Putamen (tissue), 1 donor: ENCODE data around the gene OR5A2.
"Not testable (repeated sequence)": the region's sequence is repeated elsewhere in the genome, so short reads cannot be mapped to it uniquely, and the experiment has no call there.

Source experiments
- DNase-seq: peaks from one replicate; pipeline ENCODE4 v3.0.0-alpha.2; 2016; ENCODE audit warnings: low spot score

OR5A2 gene, protein sequence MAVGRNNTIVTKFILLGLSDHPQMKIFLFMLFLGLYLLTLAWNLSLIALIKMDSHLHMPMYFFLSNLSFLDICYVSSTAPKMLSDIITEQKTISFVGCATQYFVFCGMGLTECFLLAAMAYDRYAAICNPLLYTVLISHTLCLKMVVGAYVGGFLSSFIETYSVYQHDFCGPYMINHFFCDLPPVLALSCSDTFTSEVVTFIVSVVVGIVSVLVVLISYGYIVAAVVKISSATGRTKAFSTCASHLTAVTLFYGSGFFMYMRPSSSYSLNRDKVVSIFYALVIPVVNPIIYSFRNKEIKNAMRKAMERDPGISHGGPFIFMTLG

DNA sequence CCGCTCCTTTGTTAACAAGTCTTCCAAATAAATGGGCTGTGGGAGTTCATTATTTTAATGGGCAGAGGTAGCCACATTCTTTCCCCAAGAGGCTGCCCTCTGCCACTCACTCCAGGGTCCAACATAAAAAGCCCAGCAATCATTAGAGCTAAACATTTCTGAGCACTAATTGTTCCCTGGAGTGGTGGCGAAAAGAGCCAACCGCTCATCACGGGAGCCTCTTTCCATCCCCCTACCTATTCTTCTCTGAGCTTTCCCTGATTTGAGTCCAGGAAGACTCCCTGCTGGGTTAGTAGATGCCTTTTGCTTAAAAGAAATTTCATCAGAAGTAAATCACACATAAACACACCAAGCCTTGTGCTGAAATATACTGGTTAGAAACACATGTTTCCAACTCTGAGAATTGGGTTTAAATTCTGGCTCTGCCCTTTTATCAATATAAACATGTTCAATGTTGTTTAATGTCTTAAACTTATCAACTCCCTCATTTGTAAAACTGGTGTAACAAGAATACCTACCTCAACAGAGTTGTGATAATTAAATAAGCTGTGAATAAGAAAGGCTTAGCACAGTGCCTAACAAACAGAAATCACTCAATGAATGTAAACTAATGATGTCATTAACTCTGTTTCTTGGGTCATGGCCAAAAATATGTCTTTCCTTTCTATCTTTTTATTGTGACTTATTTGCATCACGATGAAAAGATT, at the start of gene OR5A2:
Gene OR5A2, minus strand, starts transcription at position 53 of the 707 bp plus-strand sequence. CDS start 3,460 bp downstream, outside the sequence.
- DNase-seq: no peak

DNA sequence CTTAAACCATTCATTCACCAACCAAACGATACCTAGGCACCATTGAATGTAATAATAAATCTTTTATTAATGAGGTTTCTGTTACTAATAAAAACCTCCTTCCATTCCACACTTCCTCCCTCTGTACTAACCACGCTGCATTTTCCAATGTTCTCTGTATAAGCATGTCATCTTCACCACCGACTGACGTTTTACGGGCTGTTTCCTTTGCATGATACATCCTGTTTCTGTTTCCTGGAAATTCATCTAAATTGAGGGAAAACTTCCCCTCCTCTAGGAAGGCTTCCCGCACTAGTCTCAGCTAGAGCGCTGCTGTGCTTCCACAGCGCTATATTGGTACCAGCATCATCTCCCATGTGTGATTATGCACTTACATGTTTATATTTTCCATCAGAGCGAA, 49.0 kb upstream of the OR5A2 start:
- no peak for DNase-seq

DNA sequence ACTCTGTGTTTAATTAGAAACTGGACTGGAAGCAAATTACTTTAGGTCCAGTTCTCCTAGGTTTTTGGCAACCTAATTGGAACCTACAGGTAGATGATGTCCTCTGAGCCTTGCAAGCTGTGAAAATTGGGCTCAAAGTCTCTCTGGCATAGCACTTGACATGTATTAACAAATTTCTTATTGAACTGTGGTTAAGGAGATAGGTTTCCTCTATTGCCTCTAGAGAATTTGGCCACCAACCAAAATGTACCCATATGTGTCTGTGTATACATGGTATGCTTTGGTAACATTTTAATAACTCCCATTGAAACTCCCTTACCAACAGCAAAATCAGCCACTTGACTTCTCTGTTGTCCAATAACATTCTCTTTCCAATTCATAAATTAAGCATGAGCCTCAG, 46.8 kb upstream of the OR5A2 start, which contains the start of gene OR4D10:
Gene OR4D10, plus strand, starts transcription at position 301 of the 400 bp plus-strand sequence. CDS start 4,115 bp downstream, outside the sequence.
- no peak for DNase-seq

DNA sequence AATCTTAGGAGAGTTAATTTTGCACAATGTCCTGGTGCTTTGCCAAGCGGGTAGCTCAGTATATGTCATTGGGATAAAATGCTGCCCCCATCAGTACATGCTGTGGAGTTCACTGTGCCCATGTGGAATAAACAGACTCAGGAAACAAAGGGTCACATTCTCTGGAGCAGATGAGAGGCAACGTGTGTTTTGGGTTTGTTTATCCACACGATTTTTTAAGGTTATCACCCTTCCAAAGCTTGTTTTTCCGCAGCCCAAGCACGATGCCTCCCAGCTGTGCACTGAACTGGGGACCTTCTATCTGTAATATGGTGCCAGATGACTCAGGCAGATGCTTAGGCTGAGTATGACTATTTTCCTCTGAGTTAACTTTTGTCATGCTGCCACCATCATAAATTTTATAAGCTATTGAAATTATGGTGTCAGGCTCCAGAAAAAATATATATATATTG, 37.0 kb upstream of the OR5A2 start:
- DNase-seq: no peak

DNA sequence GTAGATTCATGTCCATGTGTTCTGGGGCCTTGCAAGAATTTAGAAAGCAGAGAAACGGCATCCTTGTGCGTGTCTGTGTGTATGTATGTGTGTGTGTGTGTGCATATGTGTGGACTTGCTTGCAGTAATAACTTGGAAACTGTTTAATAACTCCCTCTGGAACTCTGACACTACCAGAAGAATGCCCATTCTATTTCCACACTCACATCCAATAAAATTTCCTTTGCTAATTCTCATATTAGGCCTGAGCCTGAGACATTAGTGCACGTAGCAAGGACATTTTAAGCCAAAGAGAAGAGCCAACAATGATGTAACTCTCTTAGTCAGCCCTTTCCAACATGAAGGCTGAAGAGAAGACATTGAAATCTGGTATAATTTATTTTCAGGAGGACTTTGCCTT, 33.7 kb upstream of the OR5A2 start:
- no peak for DNase-seq

DNA sequence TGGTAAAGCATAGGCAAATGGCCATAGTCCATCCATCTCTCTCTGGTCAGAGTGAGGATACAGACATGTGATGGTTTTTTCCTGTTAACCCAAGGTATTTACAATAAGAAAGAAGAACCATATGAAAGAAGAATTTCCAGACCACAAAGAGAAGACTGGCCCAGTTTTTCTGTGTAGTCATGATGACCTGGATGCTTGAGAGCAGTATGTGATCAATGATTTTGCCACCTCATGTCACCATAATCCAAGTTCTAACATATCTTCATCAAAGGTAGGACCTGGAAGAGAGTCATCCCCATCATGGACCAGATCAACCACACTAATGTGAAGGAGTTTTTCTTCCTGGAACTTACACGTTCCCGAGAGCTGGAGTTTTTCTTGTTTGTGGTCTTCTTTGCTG, 30.4 kb upstream of the OR5A2 start, which contains the start of gene OR4D6:
Gene OR4D6, plus strand, starts transcription at position 301 of the 400 bp plus-strand sequence. Its CDS starts 0 bp downstream, at position 301.
- no peak for DNase-seq

DNA sequence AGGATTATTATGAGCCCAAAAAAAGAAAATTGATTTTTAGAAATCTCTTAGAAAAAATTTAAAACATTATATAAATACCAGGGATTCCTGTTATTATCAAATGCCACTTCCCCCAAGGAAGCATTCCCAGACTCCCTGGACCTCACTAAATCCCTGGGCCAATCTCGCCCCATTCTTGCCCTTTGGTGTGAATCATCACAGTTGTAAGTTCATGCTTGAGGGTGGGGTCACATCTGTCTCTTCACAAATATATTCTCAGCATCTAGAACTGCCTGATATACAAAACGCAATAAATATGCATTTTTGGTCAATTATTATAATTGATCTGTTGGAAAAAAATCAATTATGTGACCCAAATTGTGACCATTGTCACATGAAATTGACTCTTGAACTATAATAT, 22.3 kb upstream of the OR5A2 start:
- no peak for DNase-seq

DNA sequence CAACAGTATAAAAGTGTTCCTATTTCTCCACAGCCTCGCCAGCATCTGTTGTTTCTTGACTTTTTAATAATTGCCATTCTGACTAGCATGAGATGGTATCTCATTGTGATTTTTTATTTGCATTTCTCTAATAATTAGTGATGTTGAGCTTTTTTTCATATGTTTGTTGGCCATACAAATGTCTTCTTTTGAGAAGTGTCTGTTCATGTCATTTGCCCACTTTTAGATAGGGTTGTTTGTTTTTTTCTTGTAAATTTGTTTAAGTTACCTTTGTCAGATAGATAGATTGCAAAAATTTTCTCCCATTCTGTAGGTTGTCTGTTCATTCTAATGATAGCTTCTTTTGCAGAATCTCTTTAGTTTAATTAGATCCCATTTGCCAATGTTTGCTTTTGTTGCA, 19.4 kb upstream of the OR5A2 start:
- not testable (repeated sequence) for DNase-seq

DNA sequence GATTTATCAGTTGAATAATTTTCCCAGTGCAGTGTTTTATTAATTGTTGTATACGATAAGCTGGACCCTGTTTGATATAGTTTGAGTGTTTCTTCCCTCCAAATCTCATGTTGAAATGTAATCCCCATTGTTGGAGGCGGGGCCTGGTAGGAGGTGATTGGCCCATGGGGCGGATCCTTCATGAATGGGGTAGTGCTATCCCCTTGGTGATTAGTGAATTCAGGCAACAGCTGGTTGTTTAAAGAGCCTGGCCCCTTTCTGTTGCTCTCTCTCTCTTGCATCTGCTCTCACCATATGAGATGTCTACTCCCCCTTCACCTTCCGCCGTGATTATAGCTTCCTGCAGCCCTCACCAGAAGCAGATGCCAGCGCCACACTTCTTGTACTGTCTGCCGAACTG, 11.6 kb upstream of the OR5A2 start:
- no peak for DNase-seq

DNA sequence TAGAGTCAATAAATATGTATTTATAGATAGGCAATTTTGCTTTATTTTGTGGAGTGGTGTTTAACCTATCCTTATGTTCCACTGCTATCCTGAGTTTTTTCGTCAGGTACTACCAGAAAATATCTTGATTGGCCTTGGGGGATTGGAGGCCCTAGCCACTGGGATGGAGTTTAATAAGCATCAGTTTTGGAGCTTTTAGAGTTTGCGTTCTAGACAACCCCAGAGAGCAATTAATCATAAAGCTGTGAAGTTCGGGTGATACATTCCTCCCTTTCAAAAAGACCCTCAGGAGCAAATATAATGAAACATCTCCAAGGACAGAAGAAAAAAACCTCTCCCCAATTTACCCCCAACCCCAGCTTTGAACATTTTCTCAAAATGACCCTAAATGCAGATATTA, 10.0 kb upstream of the OR5A2 start, which contains the start of gene OR5A1:
Gene OR5A1, plus strand, starts transcription at position 301 of the 400 bp plus-strand sequence. CDS start 6,700 bp downstream, outside the sequence.
- DNase-seq: no peak

DNA sequence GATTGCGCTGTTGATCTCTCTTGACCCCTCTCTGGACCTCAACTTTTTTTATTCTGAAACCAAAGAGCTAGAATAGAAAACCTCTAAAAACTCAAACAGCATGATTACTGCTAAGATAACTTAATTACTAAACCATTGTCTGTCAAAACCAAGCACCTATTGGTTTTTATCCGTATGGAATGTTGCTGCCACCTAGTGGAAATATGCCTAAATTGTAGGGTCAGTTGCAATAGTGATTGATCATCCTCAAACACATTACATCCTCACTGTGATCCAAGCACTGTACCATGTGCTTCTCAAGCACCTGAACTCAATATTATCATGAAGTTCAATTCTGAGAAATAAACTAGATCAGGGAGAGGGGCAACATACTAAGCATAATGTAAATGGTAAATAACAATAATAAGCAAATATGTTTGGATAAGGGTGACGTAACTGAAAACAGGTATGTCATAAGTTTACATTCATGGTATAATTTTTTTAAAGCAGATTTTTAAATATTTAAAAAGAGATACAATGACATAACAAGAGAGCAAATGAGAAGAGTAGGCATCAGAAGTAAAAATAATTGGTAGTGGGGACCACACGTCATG, 3.8 kb upstream of the OR5A2 start:
- no peak for DNase-seq

DNA sequence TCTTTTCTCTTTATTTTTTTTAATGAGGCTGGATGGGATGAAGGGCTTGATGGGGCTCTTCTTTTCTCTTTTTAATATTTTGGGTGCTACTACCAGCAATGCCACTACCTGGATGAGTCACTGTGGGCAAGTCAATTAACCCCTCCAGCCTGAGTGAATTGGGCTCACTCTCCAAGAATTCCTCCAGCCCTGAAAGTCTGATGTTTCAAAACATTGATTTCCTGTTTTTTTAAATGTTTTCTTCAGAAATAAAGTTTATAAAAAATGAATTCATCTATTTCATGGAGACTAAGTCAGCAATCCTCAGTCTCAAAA, 812 bp upstream of the OR5A2 start:
- DNase-seq: no peak

DNA sequence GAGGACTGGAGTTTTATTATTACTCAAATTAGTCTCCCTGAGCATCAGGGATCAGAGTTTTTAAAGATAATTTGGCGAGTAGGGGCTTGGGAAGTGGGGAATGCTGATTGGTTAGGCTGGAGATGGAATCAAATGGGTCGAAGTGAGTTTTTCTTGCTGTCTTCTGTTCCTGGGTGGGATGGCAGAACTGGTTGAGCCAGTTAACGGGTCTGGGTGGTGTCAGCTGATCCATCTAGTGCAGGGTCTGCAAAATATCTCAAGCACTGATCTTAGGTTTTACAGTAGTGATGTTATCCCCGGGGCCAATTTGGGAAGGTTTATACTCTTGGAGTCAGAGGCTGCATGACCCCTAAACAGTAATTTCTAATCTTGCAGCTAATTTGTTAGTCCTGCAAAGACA, 1.1 kb downstream of the OR5A2 start:
- DNase-seq: no peak

DNA sequence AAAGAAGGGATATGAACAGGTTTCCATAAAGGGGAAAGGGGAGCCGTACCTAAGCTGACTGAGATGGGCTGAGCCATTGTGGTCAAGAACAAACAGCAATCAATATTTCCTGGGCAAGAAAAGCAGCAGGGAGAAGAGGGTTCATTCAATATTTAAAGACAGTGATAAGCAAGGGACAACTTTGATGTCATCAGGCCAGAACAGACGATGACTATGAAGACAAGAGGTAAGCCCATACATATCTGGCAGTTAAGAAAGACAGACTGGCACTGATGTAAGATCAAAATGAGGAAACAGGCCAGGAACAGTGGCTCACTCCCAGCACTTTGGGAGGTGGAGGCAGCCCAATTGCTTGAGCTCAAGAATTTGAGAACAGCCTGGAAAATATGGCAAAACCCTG, 2.4 kb downstream of the OR5A2 start:
- no peak for DNase-seq

DNA sequence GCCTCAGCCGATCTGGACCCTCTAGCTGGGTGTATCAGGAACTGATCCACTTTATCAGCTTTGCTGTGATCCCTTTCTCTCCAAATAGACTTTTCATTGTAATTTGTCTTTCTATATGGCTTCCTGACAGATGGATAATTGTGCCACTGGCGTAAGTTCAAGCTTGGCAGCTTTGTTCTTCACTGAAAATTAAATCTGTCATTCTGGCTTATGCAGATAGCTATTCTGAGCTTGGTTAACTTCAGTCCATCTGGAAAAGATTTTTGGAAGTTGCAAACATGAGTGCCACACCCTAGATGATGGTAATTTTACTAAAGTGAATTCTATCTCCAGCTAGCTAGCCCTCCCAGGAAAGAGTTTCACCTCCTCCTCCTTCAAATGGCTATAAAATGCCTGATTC, 8.1 kb downstream of the OR5A2 start:
- no peak for DNase-seq

DNA sequence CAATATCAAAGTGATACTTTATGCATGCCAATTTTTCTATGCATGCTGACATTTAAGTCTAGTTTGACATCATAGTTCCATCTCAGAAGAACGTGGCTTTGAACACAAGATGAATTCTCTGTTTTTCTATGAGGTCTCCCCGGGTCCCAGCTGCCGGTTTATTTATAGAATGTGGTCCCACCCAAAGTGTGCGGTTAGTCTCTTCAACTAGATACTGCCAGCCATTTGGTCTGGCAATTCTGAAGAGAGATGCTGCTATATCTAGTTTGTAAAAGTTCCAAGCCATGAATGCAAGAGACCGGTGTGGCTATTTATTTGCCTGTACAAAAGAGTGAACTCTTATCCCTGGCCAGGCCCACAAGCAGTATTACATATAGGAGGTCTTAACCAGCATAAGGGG, 9.2 kb downstream of the OR5A2 start:
- no peak for DNase-seq

DNA sequence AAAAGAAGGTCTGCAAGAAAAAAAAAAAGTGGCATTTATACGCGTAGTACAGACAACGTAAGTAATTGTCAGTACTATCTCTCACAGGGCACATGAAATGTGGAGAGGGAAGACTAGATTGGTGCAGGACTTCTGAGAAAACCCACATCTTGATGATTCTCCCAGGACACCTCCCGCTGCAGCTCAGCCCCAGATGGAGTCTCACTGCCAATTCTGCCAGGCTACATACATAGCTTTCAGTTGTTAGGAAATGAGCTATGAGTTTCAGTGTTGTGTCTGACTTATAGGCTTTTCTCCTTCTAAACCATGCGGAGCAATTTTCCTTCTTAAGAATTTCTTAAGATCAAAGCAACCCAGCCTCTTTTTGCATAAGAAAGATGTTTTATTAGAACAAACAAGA, 9.6 kb downstream of the OR5A2 start:
- DNase-seq: no peak

DNA sequence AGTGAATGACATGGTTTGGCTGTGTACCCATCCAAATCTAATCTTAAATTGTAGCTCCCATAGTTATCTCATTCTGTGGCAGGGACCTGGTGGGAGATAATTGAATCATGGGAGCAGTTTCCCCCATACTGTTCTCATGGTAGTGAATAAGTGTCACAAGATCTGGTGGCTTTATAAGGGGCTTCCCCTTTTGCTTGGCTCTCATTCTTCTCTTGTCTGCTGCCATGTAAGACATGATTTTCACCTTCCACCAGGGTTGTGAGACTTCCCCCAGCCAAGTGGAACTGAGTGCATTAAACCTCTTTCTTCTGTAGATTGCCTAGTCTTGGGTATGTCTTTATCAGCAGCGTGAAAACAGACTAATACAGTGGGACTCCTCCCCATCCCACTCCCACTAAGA, 11.1 kb downstream of the OR5A2 start:
- no peak for DNase-seq

DNA sequence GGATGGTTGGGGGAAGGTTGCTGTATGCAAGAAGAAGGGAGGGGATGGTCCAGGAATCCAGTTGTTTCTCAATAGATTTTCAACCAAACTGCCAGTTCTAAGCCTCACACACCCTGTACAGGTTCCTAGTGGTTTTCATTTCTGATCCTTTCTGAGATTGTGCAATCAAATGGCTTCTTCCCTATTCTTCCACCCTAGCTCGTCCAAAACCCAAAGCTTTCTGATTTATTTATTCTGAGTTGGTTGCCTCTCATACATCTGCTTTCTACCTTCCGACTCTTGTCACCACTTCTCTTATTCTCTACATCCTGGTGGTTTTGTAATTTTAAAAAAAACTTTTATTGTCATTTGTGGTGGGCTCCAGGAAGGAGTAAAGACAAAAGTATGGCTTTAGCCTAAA, 12.6 kb downstream of the OR5A2 start:
- no peak for DNase-seq

DNA sequence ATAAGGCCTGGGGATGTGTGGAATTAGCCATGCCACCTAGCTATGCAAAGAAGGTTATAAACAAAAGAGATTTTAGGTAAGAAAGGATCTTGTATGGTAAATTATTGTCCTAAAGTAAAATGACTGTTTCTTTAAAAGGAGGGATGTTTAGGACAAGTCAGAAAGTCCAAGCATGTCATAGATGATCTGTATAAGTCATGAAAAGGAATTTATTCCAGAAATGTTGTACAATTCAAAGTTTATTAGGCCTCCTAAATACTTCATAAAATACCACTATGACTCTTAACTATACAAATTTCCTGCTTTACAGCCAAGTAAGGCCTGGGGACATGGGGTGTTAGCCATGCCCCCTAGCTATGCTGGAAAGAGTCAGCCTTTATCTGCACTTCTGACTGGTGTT, 22.7 kb downstream of the OR5A2 start:
- no peak for DNase-seq

DNA sequence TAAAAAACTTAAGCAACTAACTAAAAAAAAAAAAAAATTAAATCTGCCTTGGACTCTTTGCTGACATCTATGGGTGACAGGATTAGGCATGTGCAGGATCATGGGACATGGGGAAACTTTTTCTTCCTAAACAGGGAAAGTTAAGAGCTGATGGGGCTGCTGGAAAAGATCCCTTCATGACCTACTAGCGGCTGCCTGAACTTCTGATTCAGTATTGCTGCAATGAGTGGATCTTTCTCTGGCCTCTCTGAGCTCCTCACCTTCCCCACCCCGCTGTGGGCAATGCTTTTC, 25.0 kb downstream of the OR5A2 start:
- no peak for DNase-seq

DNA sequence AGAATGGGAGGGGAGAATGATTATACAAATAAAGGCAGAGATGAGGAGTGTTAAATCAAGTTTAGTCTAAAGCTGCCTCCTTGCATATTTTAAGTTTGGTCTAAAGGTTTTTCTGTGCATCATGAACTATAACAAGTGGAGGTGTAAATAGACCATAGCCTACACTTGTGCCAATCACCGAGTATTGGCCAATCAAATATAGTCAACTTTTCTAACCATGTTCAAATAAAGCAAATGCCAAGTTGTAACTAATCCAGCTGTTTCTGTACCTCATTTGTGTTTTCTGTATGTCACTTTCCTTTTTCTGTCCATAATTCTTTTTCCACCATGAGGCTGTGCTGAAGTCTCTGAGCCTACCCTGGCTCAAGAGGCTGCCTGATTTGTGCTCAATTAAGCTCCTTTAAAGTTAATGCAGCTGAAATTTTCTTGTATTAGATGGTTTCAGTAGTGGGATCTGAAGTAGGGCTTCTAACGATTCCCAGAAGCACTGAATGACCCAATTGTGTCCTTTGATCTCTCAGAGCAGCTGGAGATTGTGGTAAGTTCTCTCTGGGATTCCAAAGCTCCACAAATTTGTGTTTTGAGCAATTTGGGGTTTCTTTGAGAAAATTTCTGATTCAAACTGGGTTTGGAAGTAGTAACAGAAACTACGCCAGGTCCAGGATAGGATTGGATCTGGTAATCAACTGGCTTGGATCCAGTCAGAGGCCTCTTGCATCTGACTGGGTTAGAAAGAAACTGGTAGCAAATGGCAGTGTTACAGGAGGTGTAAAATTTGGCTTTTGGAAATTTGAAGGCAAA, 25.6 kb downstream of the OR5A2 start:
- DNase-seq: no peak
